H1 (cell line): ENCODE measurements around the gene PRKCZ. TPM values are rescaled to one million over a fixed set of nuclear protein-coding genes. Genes with fewer than 3 reads are reported as not detected.

Experiments used
- CTCF ChIA-PET: fragments of 300-600 bp; sonication (Branson Sonifier 250); formaldehyde crosslinking; loops from one replicate; lab custom pipeline; 2021; ENCODE audit not compliant: partially characterized antibody; lab: Charles Lee
- POLR2A ChIA-PET: fragments of 300-600 bp; sonication (Branson Sonifier 250); formaldehyde crosslinking; loops from one replicate; lab custom pipeline; 2021; ENCODE audit warnings: inconsistent platforms; ENCODE audit not compliant: partially characterized antibody; lab: Charles Lee
- DNase-seq, 2 experiments: peaks; one replicate each; pipeline versions ENCODE4 v3.0.0 to v3.0.0-alpha.2; 2010 to 2022; ENCODE audit warnings: low spot score in 2 of 2, low read depth in 1 of 2, mixed read lengths in 1 of 2
- FAIRE-seq: peaks from 2 replicates; lab custom pipeline; 2011; peaks lifted over from hg19 to GRCh38; lab: Jason Lieb, UNC
- H2AFZ ChIP-seq: 2 replicates; pipeline ENCODE4 v1.8.1; 2012; ENCODE audit warnings: low read length, inconsistent platforms
- H2AK5ac ChIP-seq: 2 replicates; pipeline ENCODE4 v1.6.1; 2013; ENCODE audit warnings: low read depth, low read length
- H2BK120ac ChIP-seq: replicated peaks from 2 replicates; pipeline ENCODE3; 2013; ENCODE audit warnings: low read depth, low read length, inconsistent platforms
- H2BK12ac ChIP-seq: 2 replicates; pipeline ENCODE4 v1.6.1; 2013; ENCODE audit warnings: low read depth, low read length
- H2BK15ac ChIP-seq: 2 replicates; pipeline ENCODE4 v1.6.1; 2013; ENCODE audit warnings: low read length
- H2BK20ac ChIP-seq: 2 replicates; pipeline ENCODE4 v1.6.1; 2013; ENCODE audit warnings: low read length
- H2BK5ac ChIP-seq: 2 replicates; pipeline ENCODE4 v1.6.1; 2013; ENCODE audit warnings: low read depth, low read length
- H3K14ac ChIP-seq: 2 replicates; pipeline ENCODE4 v1.6.1; 2013; ENCODE audit warnings: inconsistent platforms; ENCODE audit not compliant: insufficient read length
- H3K18ac ChIP-seq: 2 replicates; pipeline ENCODE4 v1.6.1; 2013; ENCODE audit warnings: low read length; ENCODE audit errors: extremely low read depth
- H3K23ac ChIP-seq: 2 replicates; pipeline ENCODE4 v1.6.1; 2013; ENCODE audit warnings: inconsistent platforms; ENCODE audit not compliant: insufficient read length
- H3K23me2 ChIP-seq: 2 replicates; pipeline ENCODE4 v1.6.1; 2013; ENCODE audit warnings: low read depth, low read length
- H3K27ac ChIP-seq: 2 replicates; pipeline ENCODE4 v1.6.1; 2011; ENCODE audit warnings: low read depth, low read length, inconsistent platforms
- H3K27me3 ChIP-seq, 4 experiments: replicated peaks in 1 of 4; 1 replicate in 1 of 4; 2 replicates in 3 of 4; pipeline versions ENCODE4 v1.6.1 to v1.8.1; 2011 to 2013; ENCODE audit warnings: low read length in 3 of 4, mild to moderate bottlenecking in 3 of 4, inconsistent platforms in 2 of 4, mixed read lengths in 2 of 4, moderate library complexity in 1 of 4; ENCODE audit not compliant: control insufficient read depth in 3 of 4, insufficient read depth in 3 of 4; ENCODE audit errors: extremely low read depth in 1 of 4
- H3K36me3 ChIP-seq, 4 experiments: 2 replicates each; pipeline versions ENCODE4 v1.6.1 to v1.8.1; 2011 to 2013; ENCODE audit warnings: mild to moderate bottlenecking in 4 of 4, low read length in 3 of 4, moderate library complexity in 2 of 4, control low read depth in 1 of 4, inconsistent platforms in 1 of 4; ENCODE audit not compliant: insufficient read depth in 4 of 4, control insufficient read depth in 2 of 4
- H3K4ac ChIP-seq: replicated peaks from 2 replicates; pipeline ENCODE3; 2013; ENCODE audit warnings: low read length, low read depth, mixed read lengths, inconsistent platforms; ENCODE audit not compliant: insufficient read length
- H3K4me1 ChIP-seq, 4 experiments: replicated peaks in 1 of 4; 1 replicate in 1 of 4; 2 replicates in 3 of 4; pipeline versions ENCODE4 v1.6.1 to v1.8.1; 2011 to 2013; ENCODE audit warnings: low read length in 3 of 4, inconsistent platforms in 2 of 4, mixed read lengths in 1 of 4; ENCODE audit not compliant: insufficient read depth in 4 of 4, control insufficient read depth in 3 of 4
- H3K4me2 ChIP-seq, 2 experiments: 2 replicates each; pipeline versions ENCODE4 v1.6.1 to v1.8.1; 2011 to 2013; ENCODE audit warnings: low read depth in 2 of 2, low read length in 2 of 2, control low read depth in 1 of 2, inconsistent platforms in 1 of 2, mild to moderate bottlenecking in 1 of 2; ENCODE audit not compliant: insufficient read depth in 1 of 2
- H3K4me3 ChIP-seq, 4 experiments: fragments of 200-600, 300-600 bp in 1 of 4; sonication (generic), shearing (Covaris generic), sonication (Bioruptor Twin) in 1 of 4; 2 replicates each; pipeline versions ENCODE4 v1.5.1 to v1.8.1; 2011 to 2016; ENCODE audit warnings: low read length in 4 of 4, low read depth in 3 of 4, control low read depth in 2 of 4, inconsistent platforms in 2 of 4, mild to moderate bottlenecking in 2 of 4, mixed read lengths in 1 of 4, moderate library complexity in 1 of 4; ENCODE audit not compliant: insufficient read depth in 2 of 4; ENCODE audit errors: extremely low read depth in 1 of 4
- H3K56ac ChIP-seq: replicated peaks from 2 replicates; pipeline ENCODE3; 2013; ENCODE audit warnings: low read depth, mild to moderate bottlenecking, mixed read lengths, low read length, inconsistent platforms; ENCODE audit not compliant: insufficient read length
- H3K79me1 ChIP-seq: 2 replicates; pipeline ENCODE4 v1.6.1; 2013; ENCODE audit warnings: low read depth, low read length, control low read depth
- H3K79me2 ChIP-seq, 2 experiments: 2 replicates each; pipeline versions ENCODE4 v1.6.1 to v1.8.1; 2012 to 2013; ENCODE audit warnings: low read length in 2 of 2, mild to moderate bottlenecking in 2 of 2, inconsistent platforms in 1 of 2; ENCODE audit not compliant: insufficient read depth in 2 of 2, control insufficient read depth in 1 of 2
- H3K9ac ChIP-seq, 4 experiments: replicated peaks in 1 of 4; 1 replicate in 1 of 4; 2 replicates in 3 of 4; pipeline versions ENCODE4 v1.6.1 to v1.8.1; 2011 to 2013; ENCODE audit warnings: low read depth in 3 of 4, low read length in 3 of 4, control low read depth in 2 of 4, mild to moderate bottlenecking in 2 of 4, moderate library complexity in 2 of 4, inconsistent platforms in 1 of 4; ENCODE audit errors: extremely low read depth in 1 of 4
- H3K9me3 ChIP-seq, 2 experiments: 2 replicates each; pipeline versions ENCODE4 v1.6.1 to v1.8.1; 2012 to 2013; ENCODE audit warnings: mild to moderate bottlenecking in 2 of 2, moderate library complexity in 2 of 2, control low read depth in 1 of 2, inconsistent platforms in 1 of 2, low read depth in 1 of 2, low read length in 1 of 2, mixed read lengths in 1 of 2; ENCODE audit not compliant: insufficient read depth in 2 of 2
- H4K20me1 ChIP-seq, 2 experiments: replicated peaks in 1 of 2; 2 replicates each; pipeline versions ENCODE3 to v1.8.1; 2011 to 2013; ENCODE audit warnings: inconsistent platforms in 2 of 2, low read length in 2 of 2, mild to moderate bottlenecking in 1 of 2; ENCODE audit not compliant: insufficient read depth in 2 of 2, control insufficient read depth in 1 of 2
- H4K5ac ChIP-seq: 2 replicates; pipeline ENCODE4 v1.6.1; 2013; ENCODE audit warnings: low read length, low read depth, mixed read lengths, inconsistent platforms; ENCODE audit not compliant: insufficient read length
- H4K8ac ChIP-seq: 2 replicates; pipeline ENCODE4 v1.8.0; 2013; ENCODE audit warnings: mild to moderate bottlenecking, moderate library complexity, low read length, inconsistent platforms; ENCODE audit not compliant: insufficient read depth; ENCODE audit errors: extremely low read depth
- H4K91ac ChIP-seq: replicated peaks from 2 replicates; pipeline ENCODE3; 2013; ENCODE audit warnings: low read length, mixed read lengths, inconsistent platforms; ENCODE audit not compliant: insufficient read length
- BACH1 ChIP-seq: IDR thresholded peaks from 2 replicates; pipeline ENCODE4 v1.6.1; 2012; ENCODE audit warnings: low read length, improper control_type of control experiment
- CBX8 ChIP-seq: fragments of 300-800, 300-1000 bp; sonication (generic); IDR thresholded peaks from 2 replicates; pipeline ENCODE4 v1.7.1; 2016; ENCODE audit warnings: low read depth, low read length, borderline replicate concordance
- GABPA ChIP-seq: IDR thresholded peaks from 2 replicates; pipeline ENCODE4 v1.6.1; 2011; ENCODE audit warnings: mild to moderate bottlenecking, low read length, moderate library complexity, borderline replicate concordance; ENCODE audit not compliant: insufficient read depth
- RAD21 ChIP-seq, 2 experiments: IDR thresholded peaks in 1 of 2; conservative IDR thresholded peaks in 1 of 2; 2 replicates each; pipeline ENCODE4 v1.6.1; 2011; ENCODE audit warnings: low read depth in 2 of 2, low read length in 2 of 2, improper control_type of control experiment in 1 of 2, inconsistent platforms in 1 of 2, mild to moderate bottlenecking in 1 of 2, moderate library complexity in 1 of 2
- ZNF274 ChIP-seq: IDR thresholded peaks from 2 replicates; pipeline ENCODE4 v1.7.0; 2012; ENCODE audit warnings: low read length, borderline replicate concordance; ENCODE audit errors: extremely low read depth
- WGBS, 2 experiments: shearing (Covaris generic) in 1 of 2; methylation state at CpG; one replicate each; pipeline versions ENCODE4 v1.1.6 to v1.1.7; 2013 to 2015; ENCODE audit warnings: low lambda C conversion rate in 2 of 2, mixed read lengths in 2 of 2, inconsistent platforms in 1 of 2, low coverage in 1 of 2, missing lambda C conversion rate in 1 of 2; ENCODE audit not compliant: insufficient replicate concordance in 2 of 2, insufficient coverage in 1 of 2, insufficient read length in 1 of 2; ENCODE audit errors: extremely low coverage in 1 of 2, missing lambda C conversion rate in 1 of 2; 5-methylcytosine and 5-hydroxymethylcytosine counted together
- polyA plus RNA-seq, 7 experiments: library from polyadenylated mRNA; depleted of rRNA in 3 of 7; stranded (reverse) in 5 of 7; unstranded in 2 of 7; fragments of >200 nt in 5 of 7; fragments of 200-250 nt in 2 of 7; gene quantifications; 1 replicate in 5 of 7; 2 replicates in 1 of 7; 4 replicates in 1 of 7; pipeline versions ENCODE4 v1.2.1 to v1.2.3, GENCODE V29; 2011 to 2013; ENCODE audit warnings: missing spikeins in 2 of 7, mixed read lengths in 2 of 7
- total RNA-seq: library from RNA; stranded (reverse); fragmentation: NEBNext Ultra II Directional; extraction: Animal tissue kit (Norgen Biotek cat#: 25700); gene quantifications from 2 replicates; pipeline ENCODE4 v1.2.1, GENCODE V29; 2021
- TF ChIP-seq, protein P1 (sequence below): IDR thresholded peaks from 2 replicates; pipeline ENCODE4 v1.6.1; 2012; ENCODE audit warnings: inconsistent platforms
- TF ChIP-seq, protein P2 (sequence below), 3 experiments: IDR thresholded peaks; 1 replicate in 2 of 3; 2 replicates in 1 of 3; pipeline versions ENCODE4 v1.5.1 to v1.6.1; 2011; ENCODE audit warnings: low read length in 3 of 3, mild to moderate bottlenecking in 3 of 3, inconsistent platforms in 2 of 3, low read depth in 1 of 3, moderate library complexity in 1 of 3; ENCODE audit not compliant: insufficient read depth in 1 of 3; ENCODE audit errors: control extremely low read depth in 1 of 3

The PRKCZ gene
- total and polyA plus RNA-seq, 2 of the 8 experiments (the other 6 are each of a cell fraction or from before 2014, with no cell fraction given): 37.4 to 45.1 TPM

DNA sequence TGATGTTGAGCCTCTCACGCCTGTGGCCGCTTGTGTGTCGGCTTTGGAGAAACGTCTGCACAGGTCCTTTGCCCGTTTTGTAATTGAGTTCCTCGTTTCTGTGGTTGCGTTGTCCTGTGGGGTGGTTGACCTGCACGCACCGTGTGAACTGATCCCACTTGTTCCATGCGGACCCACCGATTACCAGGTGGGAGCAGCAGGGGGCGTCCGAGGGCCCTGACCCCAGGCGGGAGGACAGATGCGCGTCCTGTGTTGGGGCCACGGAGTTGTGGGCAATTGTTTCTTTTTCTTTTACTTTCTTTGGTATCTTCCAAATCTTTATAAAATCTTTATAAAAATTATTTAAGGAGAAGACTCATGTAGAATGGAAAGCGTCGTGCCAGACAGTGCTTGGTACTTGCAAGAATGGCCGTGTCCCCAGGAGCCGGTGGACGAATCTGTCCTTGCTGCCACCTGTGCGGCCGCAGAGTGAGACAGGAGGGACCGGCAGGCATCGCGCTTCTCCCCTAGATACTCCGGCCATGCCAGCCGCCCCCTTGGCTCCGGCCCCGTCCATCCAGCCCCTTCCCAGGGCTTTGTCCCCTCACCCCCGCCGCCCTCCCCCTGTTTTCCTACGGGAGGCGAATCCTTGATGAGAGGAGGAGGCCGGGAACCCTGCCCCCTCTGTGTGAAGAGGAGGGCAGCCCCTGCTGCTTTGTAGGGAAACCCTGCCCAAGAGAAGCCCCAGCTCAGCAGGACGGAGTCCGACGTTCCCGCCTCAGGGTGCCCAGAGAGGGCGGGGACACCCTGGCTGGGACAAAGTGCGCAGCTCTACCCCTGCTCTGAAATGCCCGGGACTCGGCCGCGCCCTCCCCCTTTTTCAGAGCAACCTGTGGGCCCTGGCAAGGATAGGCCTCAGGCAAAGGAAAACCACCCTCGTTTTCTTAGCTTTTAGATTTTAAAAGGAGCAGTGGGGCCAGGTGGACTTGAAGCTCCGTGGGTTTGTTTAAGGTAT, 41.7 kb downstream of the PRKCZ start:
- Histone ChIP-seq H3K4me1 (peaks cover 0 to 12% (median 7%) of the 10 kb centered on the region in 4 experiments; a peak in 4 of 7 replicates), H3K56ac (no peak overlapping the region), H3K9ac (no peak overlapping the region), H2BK5ac (0 out of 2 replicates have a peak overlapping the region, but pooled peaks have one; percentile 15), H3K79me2 (no peaks in the 10 kb centered on the region; a peak in 1 of 4 replicates), H4K91ac (peak overlapping the region; percentile 23), H4K8ac (peak overlapping the region; percentile 58; the same call in 1 of the 2 replicates), H2AK5ac (no peak overlapping the region), H3K14ac (no peak overlapping the region), H3K4me2 (no peak overlapping the region), H3K27me3 (no peaks in the 10 kb centered on the region), H3K27ac (no peak overlapping the region), H3K9me3 (no peaks in the 10 kb centered on the region), H2AFZ (no peak overlapping the region), H3K79me1 (peaks cover 18% of the 10 kb centered on the region), H3K18ac (no peak overlapping the region), H2BK12ac (no peak overlapping the region), H3K23ac (no peak overlapping the region), H3K36me3 (no peaks in the 10 kb centered on the region), H4K5ac (no peak overlapping the region), H2BK120ac (no peak overlapping the region), H2BK20ac (no peak overlapping the region), H2BK15ac (no peak overlapping the region), H4K20me1 (peaks cover 0 to 18% of the 10 kb centered on the region in 2 experiments), H3K23me2 (no peaks in the 10 kb centered on the region), H3K4ac (no peak overlapping the region), H3K4me3 (no peak overlapping the region)
- TF ChIP-seq BACH1: peak; percentile 53
- peak; percentile 45 to 56 for TF ChIP-seq RAD21 (IDR thresholded peaks at IDR 0.05 in 1 of 2, conservative IDR thresholded peaks at IDR 0.05 in 1 of 2; ENCODE audit: low read depth in 2 of 2, low read length in 2 of 2)
- TF ChIP-seq ZNF274: no peak
- TF ChIP-seq, protein P1, sequence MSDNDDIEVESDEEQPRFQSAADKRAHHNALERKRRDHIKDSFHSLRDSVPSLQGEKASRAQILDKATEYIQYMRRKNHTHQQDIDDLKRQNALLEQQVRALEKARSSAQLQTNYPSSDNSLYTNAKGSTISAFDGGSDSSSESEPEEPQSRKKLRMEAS: peak; percentile 43; the same call in 1 of the 2 replicates
- no peak for TF ChIP-seq CBX8
- peak; percentile 69; the same call in 1 of the 2 replicates for TF ChIP-seq GABPA
- TF ChIP-seq, protein P2, sequence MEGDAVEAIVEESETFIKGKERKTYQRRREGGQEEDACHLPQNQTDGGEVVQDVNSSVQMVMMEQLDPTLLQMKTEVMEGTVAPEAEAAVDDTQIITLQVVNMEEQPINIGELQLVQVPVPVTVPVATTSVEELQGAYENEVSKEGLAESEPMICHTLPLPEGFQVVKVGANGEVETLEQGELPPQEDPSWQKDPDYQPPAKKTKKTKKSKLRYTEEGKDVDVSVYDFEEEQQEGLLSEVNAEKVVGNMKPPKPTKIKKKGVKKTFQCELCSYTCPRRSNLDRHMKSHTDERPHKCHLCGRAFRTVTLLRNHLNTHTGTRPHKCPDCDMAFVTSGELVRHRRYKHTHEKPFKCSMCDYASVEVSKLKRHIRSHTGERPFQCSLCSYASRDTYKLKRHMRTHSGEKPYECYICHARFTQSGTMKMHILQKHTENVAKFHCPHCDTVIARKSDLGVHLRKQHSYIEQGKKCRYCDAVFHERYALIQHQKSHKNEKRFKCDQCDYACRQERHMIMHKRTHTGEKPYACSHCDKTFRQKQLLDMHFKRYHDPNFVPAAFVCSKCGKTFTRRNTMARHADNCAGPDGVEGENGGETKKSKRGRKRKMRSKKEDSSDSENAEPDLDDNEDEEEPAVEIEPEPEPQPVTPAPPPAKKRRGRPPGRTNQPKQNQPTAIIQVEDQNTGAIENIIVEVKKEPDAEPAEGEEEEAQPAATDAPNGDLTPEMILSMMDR (IDR thresholded peaks at IDR 0.05; ENCODE audit: control extremely low read depth in 1 of 3, insufficient read depth in 1 of 3, low read depth in 1 of 3, low read length in 3 of 3): peak in 2 of 3 experiments; percentile 62 to 83; a peak in 3 of 4 replicates
- FAIRE-seq: no peak
- ChIA-PET POLR2A (no interaction called here), CTCF (interaction anchor here (0.7 to 2.7 kb wide), 21 partner anchors 8 to 132 kb away, joined by 3 to 18 read pairs (median 4); no protein-coding TSS in a partner anchor)
- peak in 1 of 2 experiments; percentile 92 for DNase-seq
- 72% methylated on average over 44 of the region's 48 CpGs; no CpG with 5 or more reads in 1 of the 2 experiments for WGBS, 2 experiments
